Ovary (tissue), 9 donors: ENCODE results near the gene NPDC1. TPM values are rescaled to one million over a fixed set of nuclear protein-coding genes. Genes with fewer than 3 reads are reported as not detected.

Experiments
- DNase-seq, 5 donors: peaks; one replicate each; pipeline ENCODE4 v3.0.0-alpha.2; 2019 to 2020
- H3K27ac ChIP-seq, 2 donors: fragments of 200-600 bp; one replicate each; pipeline versions ENCODE4 v1.5.1 to v1.8.0; 2019 to 2022
- H3K27me3 ChIP-seq: fragments of 200-600 bp; one replicate; pipeline ENCODE4 v1.8.0; 2022
- H3K36me3 ChIP-seq: fragments of 200-600 bp; sonication (generic); one replicate; pipeline ENCODE4 v1.5.1; 2019
- H3K4me1 ChIP-seq: one replicate; pipeline ENCODE4 v1.8.1; 2013; ENCODE audit warnings: mild to moderate bottlenecking, moderate library complexity; ENCODE audit not compliant: insufficient read depth
- H3K4me3 ChIP-seq: fragments of 200-600 bp; sonication (generic); one replicate; pipeline ENCODE4 v1.5.1; 2017
- H3K9me3 ChIP-seq, 2 donors: fragments of 200-600 bp in 1 of 2; sonication (generic) in 1 of 2; one replicate each; pipeline versions ENCODE4 v1.5.1 to v1.8.1; 2013 to 2019; ENCODE audit warnings: mild to moderate bottlenecking in 1 of 2, moderate library complexity in 1 of 2
- CTCF ChIP-seq, 3 donors: fragments of 450-650 bp in 2 of 3; fragments of 200-600 bp in 1 of 3; IDR thresholded peaks; one replicate each; pipeline versions ENCODE4 v1.5.1 to v1.8.0; 2016 to 2022; ENCODE audit warnings: antibody characterized with exemption in 3 of 3, mild to moderate bottlenecking in 1 of 3
- EP300 ChIP-seq: sonication (generic); formaldehyde crosslinking; IDR thresholded peaks from one replicate; pipeline ENCODE4 v1.6.1; 2017; ENCODE audit warnings: antibody characterized with exemption
- POLR2A ChIP-seq: fragments of 450-650 bp; IDR thresholded peaks from one replicate; pipeline ENCODE4 v1.6.1; 2017; ENCODE audit warnings: antibody characterized with exemption, mild to moderate bottlenecking, moderate library complexity
- WGBS, 3 donors: extraction: QIAGEN DNeasy Blood & Tissue Kit in 1 of 3; methylation state at CpG; one replicate each; pipeline versions ENCODE4 v1.1.5 to v1.1.7; 2013 to 2017; 5-methylcytosine and 5-hydroxymethylcytosine counted together
- intact Hi-C, 4 donors: fragments of 100-400 bp; cut with DNase I; formaldehyde crosslinking; loops; one replicate each; pipeline versions ENCODE4 v1.11.0 to v1.15.1; 2022 to 2023
- polyA plus RNA-seq, 2 donors: library from polyadenylated mRNA; stranded (reverse); fragments of 200-250 nt in 1 of 2; fragments of 350-450 nt in 1 of 2; fragmentation: Illumina TruSeq in 1 of 2; extraction: RNeasy Lipid Tissue Mini Kit (QIAGEN cat#74804) in 1 of 2; gene quantifications; one replicate each; pipeline ENCODE4 v1.2.3, GENCODE V29; 2013 to 2014
- small RNA-seq: library from RNA; depleted of rRNA; stranded (forward); fragments of <200 nt; gene quantifications from one replicate; pipeline ENCODE3, GENCODE V24; 2016
- total RNA-seq, 7 donors: library from RNA; depleted of rRNA in 2 of 7; stranded (reverse); fragments of >200 nt in 2 of 7; fragmentation: NEBNext Ultra II Directional in 3 of 7; extraction: Animal tissue kit (Norgen Biotek cat#: 25700) in 3 of 7; gene quantifications; one replicate each; pipeline versions ENCODE4 v1.1.0 to v1.2.4, GENCODE V29; 2016 to 2023
- donor health status: DM: no; HTN: no; CAD: no; lungs with moderate emphysema.
- donor health status: DM: no; HTN: no; CAD: no.
- donor health status: Bipolar disorder and iron deficiency.
- donor health status: DM: yes; HTN: yes; CAD: no.
- donor health status: DM: no; HTN: no; CAD: no.
- donor health status: DM: yes; HTN: yes; CAD: no.

The NPDC1 gene
- total and polyA plus RNA-seq, 9 donors = 2.1 to 112 (median 49.9) TPM

- Histone ChIP-seq H3K4me1 (peaks cover 14% of the 10 kb centered on the region), H3K27me3 (no peaks in the 10 kb centered on the region), H3K27ac (peak within 1 kb of the TSS in 1 of 2 donors; percentile 72), H3K4me3 (peak within 1 kb of the TSS; percentile 66), H3K36me3 (no peaks in the 10 kb centered on the region), H3K9me3 (no peaks in the 10 kb centered on the region)
- 0 to 1% (median 1%) methylated on average over 61 to 92 of the region's 92 CpGs for WGBS, 3 donors
- peak; percentile 91 to 95 (median 94) for DNase-seq
- intact Hi-C loops = no loop called here
- TF ChIP-seq POLR2A (peak; percentile 24), EP300 (no peak)
Observed at GRCh38 chr9:136991993-136992818, 53.8 kb downstream of the NPDC1 start, which contains the start of gene PAXX. PAXX (plus strand) TSS chr9:136992422; CDS start chr9:136992444, 22 bp downstream.

GRCh38 chr9:136990242-136990911 is 55.6 kb downstream of the NPDC1 start:
- WGBS, 3 donors = 87 to 92% (median 89%) methylated on average over 10 of the region's 10 CpGs
- H3K9me3 ChIP-seq = no peaks in the 10 kb centered on the region
- no peak overlapping the region for H3K4me3 ChIP-seq
- H3K27me3 ChIP-seq = no peaks in the 10 kb centered on the region
- no peak for TF ChIP-seq CTCF (IDR thresholded peaks at IDR 0.05)
- TF ChIP-seq POLR2A = no peak
- no peak for TF ChIP-seq EP300
- H3K36me3 ChIP-seq = no peaks in the 10 kb centered on the region
- no peak for DNase-seq
- peaks cover 5% of the 10 kb centered on the region for H3K4me1 ChIP-seq
- intact Hi-C loops = no loop called here
- no peak overlapping the region for H3K27ac ChIP-seq

Small RNAs within 50 kb of the gene (small RNA-seq; reads per million reads assigned to genes)
- gene RF00153 = not detected

Other genes with a start within 250 kb of the NPDC1 start
Only the 30 nearest of the 37 such genes appear.
- gene MAMDC4, start 193.8 kb downstream of the NPDC1 start, total RNA-seq = 10 to 100 TPM in 1 of 7 donors, 1 to 10 TPM in 6; 2.1 to 31.4 (median 2.5) TPM
- 1 to 10 TPM in 1 of 2 donors, under 1 TPM in 1; 0.15 to 2.6 TPM for gene MAMDC4, start 193.8 kb downstream of the NPDC1 start, polyA plus RNA-seq
- gene EDF1, start 179.9 kb downstream of the NPDC1 start, total RNA-seq = 100 to 1,000 TPM; 306 to 391 (median 336) TPM
- 100 to 1,000 TPM; 154 to 444 TPM for gene EDF1, start 179.9 kb downstream of the NPDC1 start, polyA plus RNA-seq
- 10 to 100 TPM in 4 of 7 donors, 1 to 10 TPM in 3; 5.6 to 11.9 (median 10.3) TPM for gene TRAF2, start 159.7 kb downstream of the NPDC1 start, total RNA-seq
- 1 to 10 TPM in 1 of 2 donors, under 1 TPM in 1; 0.83 to 7.6 TPM for gene TRAF2, start 159.7 kb downstream of the NPDC1 start, polyA plus RNA-seq
- 10 to 100 TPM; 49.4 to 75.5 (median 60.5) TPM for gene FBXW5, start 101.4 kb downstream of the NPDC1 start, total RNA-seq
- gene FBXW5, start 101.4 kb downstream of the NPDC1 start, polyA plus RNA-seq = 10 to 100 TPM in 1 of 2 donors, 1 to 10 TPM in 1; 2.2 to 64.1 TPM
- gene C8G, start 100.9 kb downstream of the NPDC1 start, total RNA-seq = under 1 TPM in 1 of 7 donors, not detected in 6; 1.00 TPM
- gene C8G, start 100.9 kb downstream of the NPDC1 start, polyA plus RNA-seq = under 1 TPM in 1 of 2 donors, not detected in 1; 0.38 TPM
- gene LCN12, start 93.9 kb downstream of the NPDC1 start, total RNA-seq = 10 to 100 TPM in 5 of 7 donors, 1 to 10 TPM in 2; 1.3 to 40.9 (median 19.2) TPM
- 1 to 10 TPM; 1.1 to 6.1 TPM for gene LCN12, start 93.9 kb downstream of the NPDC1 start, polyA plus RNA-seq
- gene PTGDS, start 68.7 kb downstream of the NPDC1 start, total RNA-seq = 100 to 1,000 TPM in 2 of 7 donors, 10 to 100 TPM in 4, 1 to 10 TPM in 1; 5.8 to 191 (median 59.8) TPM
- 10 to 100 TPM; 13.6 to 43.1 TPM for gene PTGDS, start 68.7 kb downstream of the NPDC1 start, polyA plus RNA-seq
- gene LCNL1, start 63.2 kb downstream of the NPDC1 start, total RNA-seq = 1 to 10 TPM in 2 of 7 donors, under 1 TPM in 4, not detected in 1; 0.25 to 1.6 (median 0.61) TPM
- gene LCNL1, start 63.2 kb downstream of the NPDC1 start, polyA plus RNA-seq = under 1 TPM; 0.17 to 0.19 TPM
- 10 to 100 TPM; 23.6 to 48.9 (median 37.5) TPM for gene PAXX, start 53.8 kb downstream of the NPDC1 start, total RNA-seq
- gene PAXX, start 53.8 kb downstream of the NPDC1 start, polyA plus RNA-seq = 10 to 100 TPM in 1 of 2 donors, 1 to 10 TPM in 1; 1.1 to 47.8 TPM
- 1 to 10 TPM in 3 of 7 donors, under 1 TPM in 2, not detected in 2; 0.57 to 6.5 (median 1.5) TPM for gene CLIC3, start 49.6 kb downstream of the NPDC1 start, total RNA-seq
- gene CLIC3, start 49.6 kb downstream of the NPDC1 start, polyA plus RNA-seq = 1 to 10 TPM in 1 of 2 donors, not detected in 1; 1.1 TPM
- 10 to 100 TPM in 5 of 7 donors, 1 to 10 TPM in 2; 5.8 to 26.9 (median 13.7) TPM for gene ABCA2, start 17.9 kb downstream of the NPDC1 start, total RNA-seq
- 10 to 100 TPM in 1 of 2 donors, 1 to 10 TPM in 1; 2.0 to 10.5 TPM for gene ABCA2, start 17.9 kb downstream of the NPDC1 start, polyA plus RNA-seq
- gene FUT7, start 14.1 kb downstream of the NPDC1 start, total RNA-seq = under 1 TPM in 1 of 7 donors, not detected in 6; 0.08 TPM
- under 1 TPM in 1 of 2 donors, not detected in 1; 0.07 TPM for gene FUT7, start 14.1 kb downstream of the NPDC1 start, polyA plus RNA-seq
- gene ENTPD2, start 7.9 kb upstream of the NPDC1 start, total RNA-seq = 1 to 10 TPM in 4 of 7 donors, under 1 TPM in 3; 0.12 to 5.1 (median 1.0) TPM
- under 1 TPM; 0.32 to 0.82 TPM for gene ENTPD2, start 7.9 kb upstream of the NPDC1 start, polyA plus RNA-seq
- gene SAPCD2, start 24.4 kb upstream of the NPDC1 start, total RNA-seq = under 1 TPM in 5 of 7 donors, not detected in 2; 0.24 to 0.62 (median 0.37) TPM
- gene SAPCD2, start 24.4 kb upstream of the NPDC1 start, polyA plus RNA-seq = under 1 TPM; 0.10 to 0.15 TPM
- gene UAP1L1, start 31.3 kb upstream of the NPDC1 start, total RNA-seq = 1 to 10 TPM; 1.3 to 6.3 (median 4.1) TPM
- 1 to 10 TPM; 3.0 to 4.1 TPM for gene UAP1L1, start 31.3 kb upstream of the NPDC1 start, polyA plus RNA-seq
- 10 to 100 TPM; 30.2 to 55.1 (median 38.6) TPM for gene MAN1B1, start 40.8 kb upstream of the NPDC1 start, total RNA-seq
- gene MAN1B1, start 40.8 kb upstream of the NPDC1 start, polyA plus RNA-seq = 100 to 1,000 TPM in 1 of 2 donors, 10 to 100 TPM in 1; 44.0 to 109 TPM
- 100 to 1,000 TPM in 2 of 7 donors, 10 to 100 TPM in 5; 39.8 to 117 (median 95.6) TPM for gene DPP7, start 68.6 kb upstream of the NPDC1 start, total RNA-seq
- 10 to 100 TPM in 1 of 2 donors, 1 to 10 TPM in 1; 3.0 to 88.7 TPM for gene DPP7, start 68.6 kb upstream of the NPDC1 start, polyA plus RNA-seq
- gene GRIN1, start 93.0 kb upstream of the NPDC1 start, total RNA-seq = under 1 TPM in 1 of 7 donors, not detected in 6; 0.15 TPM
- gene GRIN1, start 93.0 kb upstream of the NPDC1 start, polyA plus RNA-seq = not detected
- 1 to 10 TPM in 1 of 7 donors, under 1 TPM in 1, not detected in 5; 0.23 to 3.0 TPM for gene LRRC26, start 123.9 kb upstream of the NPDC1 start, total RNA-seq
- gene LRRC26, start 123.9 kb upstream of the NPDC1 start, polyA plus RNA-seq = not detected
- not detected for gene TMEM210, start 125.9 kb upstream of the NPDC1 start, total RNA-seq
- gene TMEM210, start 125.9 kb upstream of the NPDC1 start, polyA plus RNA-seq = not detected
- gene ANAPC2, start 142.4 kb upstream of the NPDC1 start, total RNA-seq = 10 to 100 TPM; 23.1 to 61.5 (median 53.9) TPM
- gene ANAPC2, start 142.4 kb upstream of the NPDC1 start, polyA plus RNA-seq = 10 to 100 TPM in 1 of 2 donors, 1 to 10 TPM in 1; 8.0 to 38.4 TPM
- 10 to 100 TPM; 34.5 to 60.7 (median 44.5) TPM for gene SSNA1, start 142.5 kb upstream of the NPDC1 start, total RNA-seq
- gene SSNA1, start 142.5 kb upstream of the NPDC1 start, polyA plus RNA-seq = 10 to 100 TPM in 1 of 2 donors, 1 to 10 TPM in 1; 1.6 to 47.3 TPM
- 10 to 100 TPM in 6 of 7 donors, 1 to 10 TPM in 1; 6.6 to 18.4 (median 15.9) TPM for gene TPRN, start 154.6 kb upstream of the NPDC1 start, total RNA-seq
- gene TPRN, start 154.6 kb upstream of the NPDC1 start, polyA plus RNA-seq = 1 to 10 TPM in 1 of 2 donors, under 1 TPM in 1; 0.68 to 8.6 TPM
- gene TMEM203, start 159.5 kb upstream of the NPDC1 start, total RNA-seq = 10 to 100 TPM; 29.2 to 40.8 (median 37.5) TPM
- 10 to 100 TPM; 35.3 to 38.2 TPM for gene TMEM203, start 159.5 kb upstream of the NPDC1 start, polyA plus RNA-seq
- gene NDOR1, start 159.5 kb upstream of the NPDC1 start, total RNA-seq = 10 to 100 TPM in 4 of 7 donors, 1 to 10 TPM in 3; 3.7 to 15.2 (median 11.3) TPM
- 1 to 10 TPM; 1.1 to 7.2 TPM for gene NDOR1, start 159.5 kb upstream of the NPDC1 start, polyA plus RNA-seq
- gene RNF208, start 176.1 kb upstream of the NPDC1 start, total RNA-seq = 1 to 10 TPM in 5 of 7 donors, under 1 TPM in 1, not detected in 1; 0.92 to 6.5 (median 3.3) TPM
- gene RNF208, start 176.1 kb upstream of the NPDC1 start, polyA plus RNA-seq = 1 to 10 TPM in 1 of 2 donors, not detected in 1; 2.3 TPM
- gene CYSRT1, start 179.0 kb upstream of the NPDC1 start, total RNA-seq = under 1 TPM in 4 of 7 donors, not detected in 3; 0.15 to 0.80 (median 0.33) TPM
- gene CYSRT1, start 179.0 kb upstream of the NPDC1 start, polyA plus RNA-seq = under 1 TPM in 1 of 2 donors, not detected in 1; 0.12 TPM
- under 1 TPM in 1 of 7 donors, not detected in 6; 0.92 TPM for gene RNF224, start 181.3 kb upstream of the NPDC1 start, total RNA-seq
- gene RNF224, start 181.3 kb upstream of the NPDC1 start, polyA plus RNA-seq = not detected
- under 1 TPM in 2 of 7 donors, not detected in 5; 0.15 to 0.46 TPM for gene SLC34A3, start 184.7 kb upstream of the NPDC1 start, total RNA-seq
- not detected for gene SLC34A3, start 184.7 kb upstream of the NPDC1 start, polyA plus RNA-seq
- gene TUBB4B, start 195.1 kb upstream of the NPDC1 start, total RNA-seq = 100 to 1,000 TPM in 6 of 7 donors, 10 to 100 TPM in 1; 88.0 to 234 (median 175) TPM
- 10 to 100 TPM; 62.8 to 88.6 TPM for gene TUBB4B, start 195.1 kb upstream of the NPDC1 start, polyA plus RNA-seq